Aorta (tissue), 5 donors: Measurements from ENCODE around the gene GJA4. TPM values are rescaled to one million over a fixed set of nuclear protein-coding genes. Genes with fewer than 3 reads are reported as not detected.
A peak's percentile ranks its signal among the peaks of the same experiment; 100 is the strongest.
"Not testable (repeated sequence)": the region's sequence is repeated elsewhere in the genome, so short reads cannot be mapped to it uniquely, and the experiment has no call there.

Experiments used
- ATAC-seq: fragments of 200-7000 bp; cut with Tn5 transposase; one replicate; pipeline ENCODE4 v1.9.1; 2022; ENCODE audit warnings: moderate library complexity; ENCODE audit not compliant: low FRiP score
- DNase-seq, 2 donors: peaks; one replicate each; pipeline ENCODE4 v3.0.0-alpha.2; 2020
- H3K27ac ChIP-seq, 2 donors: one replicate each; pipeline ENCODE4 v1.5.1; 2013; ENCODE audit warnings: low read length in 2 of 2, mild to moderate bottlenecking in 2 of 2, moderate library complexity in 2 of 2, control low read depth in 1 of 2, inconsistent platforms in 1 of 2, low read depth in 1 of 2
- H3K27me3 ChIP-seq, 2 donors: one replicate each; pipeline ENCODE4 v1.6.1; 2013; ENCODE audit warnings: control low read depth in 1 of 2, low read length in 1 of 2, mild to moderate bottlenecking in 1 of 2, moderate library complexity in 1 of 2; ENCODE audit not compliant: insufficient read depth in 2 of 2, control insufficient read depth in 1 of 2
- H3K36me3 ChIP-seq, 2 donors: one replicate each; pipeline ENCODE4 v1.6.1; 2013; ENCODE audit warnings: control low read depth in 1 of 2, low read length in 1 of 2, mild to moderate bottlenecking in 1 of 2; ENCODE audit not compliant: insufficient read depth in 2 of 2, control insufficient read depth in 1 of 2
- H3K4me1 ChIP-seq, 2 donors: one replicate each; pipeline ENCODE4 v1.6.1; 2013; ENCODE audit warnings: low read length in 2 of 2, control low read depth in 1 of 2, mild to moderate bottlenecking in 1 of 2, moderate library complexity in 1 of 2; ENCODE audit not compliant: insufficient read depth in 2 of 2, control insufficient read depth in 1 of 2
- H3K4me3 ChIP-seq, 2 donors: one replicate each; pipeline ENCODE4 v1.5.1; 2013; ENCODE audit warnings: low read length in 2 of 2, control low read depth in 1 of 2, mild to moderate bottlenecking in 1 of 2
- H3K9me3 ChIP-seq: one replicate; pipeline ENCODE4 v1.6.1; 2013; ENCODE audit warnings: mild to moderate bottlenecking, low read length; ENCODE audit not compliant: control insufficient read depth
- WGBS, 2 donors: extraction: QIAGEN DNeasy Blood & Tissue Kit; methylation state at CpG; one replicate each; pipeline ENCODE4 v1.1.7; 2013; 5-methylcytosine and 5-hydroxymethylcytosine counted together
- intact Hi-C, 2 donors: fragments of 100-400 bp; cut with DNase I; formaldehyde crosslinking; loops; one replicate each; pipeline versions ENCODE4 v1.14.2 to v1.15.0; 2022
- polyA plus RNA-seq, 2 donors: library from polyadenylated mRNA; stranded (reverse); fragments of 200-250 nt; gene quantifications; one replicate each; pipeline ENCODE4 v1.2.3, GENCODE V29; 2013
- total RNA-seq, 2 donors: library from RNA; stranded (reverse); fragmentation: NEBNext Ultra II Directional; extraction: Animal tissue kit (Norgen Biotek cat#: 25700); gene quantifications; one replicate each; pipeline ENCODE4 v1.2.1, GENCODE V29; 2021
- donor health status: healthy with polysubstance abuse.
- donor health status: Bipolar disorder and iron deficiency.
- donor health status: DM: no; HTN: no; CAD: no.
- donor health status: DM: no; HTN: no; CAD: no.
- donor health status: DM: yes; HTN: yes; CAD: no.

The GJA4 gene
- total and polyA plus RNA-seq, 4 donors: 21.0 to 72.2 (median 47.3) TPM

GRCh38 chr1:34761776-34762307 lies 31.0 kb upstream of the GJA4 start:
- WGBS, 2 donors: 89 to 92% methylated on average over 13 of the region's 13 CpGs
- Histone ChIP-seq H3K36me3 (no peaks in the 10 kb centered on the region), H3K27ac (no peak overlapping the region), H3K27me3 (no peaks in the 10 kb centered on the region), H3K4me1 (no peaks in the 10 kb centered on the region), H3K4me3 (no peak overlapping the region), H3K9me3 (no peaks in the 10 kb centered on the region)
- ATAC-seq: no peak
- DNase-seq: peak in 1 of 2 donors; percentile 55
- intact Hi-C loops: no loop called here

DNA sequence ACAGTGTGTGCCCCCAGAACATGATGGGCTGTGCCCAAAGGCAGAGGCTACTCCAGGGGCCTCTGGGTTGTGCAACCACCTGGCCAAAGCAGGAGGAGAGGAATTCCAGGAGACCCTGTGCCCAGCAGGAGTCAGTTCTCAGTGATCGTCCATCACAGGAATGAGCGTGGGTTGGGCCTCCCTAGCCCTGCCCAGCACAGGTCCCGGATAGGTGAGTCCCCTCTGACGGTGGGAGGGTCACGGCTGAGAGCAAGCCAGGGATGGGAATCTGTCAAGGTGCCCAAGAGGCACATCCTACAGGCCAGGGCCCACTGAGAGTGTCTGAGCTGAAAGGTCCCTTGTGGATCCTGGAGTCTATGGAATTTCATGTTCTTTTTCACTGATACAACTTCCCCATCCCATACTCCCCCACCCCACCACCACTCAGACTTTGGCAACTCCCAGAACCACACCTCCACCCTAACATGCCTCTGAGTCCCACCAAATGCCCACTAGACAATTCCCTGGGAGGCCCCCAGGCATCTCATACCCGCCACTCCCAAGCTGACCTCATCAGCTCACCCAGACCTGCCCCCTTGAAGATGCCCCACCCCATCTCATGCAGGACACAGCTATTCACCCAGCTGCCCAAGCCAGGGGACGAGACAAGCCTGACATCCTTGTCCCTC lies 30.2 kb upstream of the GJA4 start:
- no peak overlapping the region for H3K27ac ChIP-seq
- no peaks in the 10 kb centered on the region for H3K27me3 ChIP-seq
- DNase-seq (no peak), ATAC-seq (no peak)
- intact Hi-C loops: no loop called here
- WGBS, 2 donors: 60 to 63% methylated on average over 7 of the region's 7 CpGs
- no peaks in the 10 kb centered on the region for H3K4me1 ChIP-seq
- no peaks in the 10 kb centered on the region for H3K9me3 ChIP-seq
- H3K36me3 ChIP-seq: no peaks in the 10 kb centered on the region
- no peak overlapping the region for H3K4me3 ChIP-seq

GRCh38 chr1:34763142-34763781 lies 29.5 kb upstream of the GJA4 start:
- no peaks in the 10 kb centered on the region for H3K36me3 ChIP-seq
- ATAC-seq: no peak
- WGBS, 2 donors: 49 to 51% methylated on average over 8 of the region's 8 CpGs
- no peak overlapping the region for H3K27ac ChIP-seq
- no peaks in the 10 kb centered on the region for H3K4me1 ChIP-seq
- H3K27me3 ChIP-seq: no peaks in the 10 kb centered on the region
- no peak overlapping the region for H3K4me3 ChIP-seq
- intact Hi-C loops: no loop called here
- H3K9me3 ChIP-seq: no peaks in the 10 kb centered on the region
- DNase-seq: no peak

DNA sequence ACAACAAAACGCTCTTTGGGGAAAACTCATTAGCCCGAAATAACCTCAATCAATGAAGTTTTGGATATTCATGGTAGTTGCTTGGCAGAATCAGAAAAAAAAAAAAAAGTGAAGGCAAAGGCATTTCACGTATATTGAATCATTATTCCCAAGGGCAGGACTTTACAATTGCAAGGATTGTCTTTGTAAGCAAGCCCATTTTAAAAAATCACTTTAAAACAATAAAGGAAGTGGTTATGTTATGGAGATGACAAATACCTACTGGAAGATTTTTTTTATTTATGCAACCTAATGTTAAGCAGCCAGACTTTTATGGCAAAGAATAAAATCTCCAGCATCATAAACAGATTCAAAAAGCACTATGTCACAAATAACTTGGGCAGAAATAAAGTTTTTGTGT lies 23.9 kb upstream of the GJA4 start:
- H3K4me1 ChIP-seq: no peaks in the 10 kb centered on the region
- DNase-seq (no peak), ATAC-seq (no peak)
- no peaks in the 10 kb centered on the region for H3K36me3 ChIP-seq
- 71 to 72% methylated on average over 3 of the region's 3 CpGs for WGBS, 2 donors
- intact Hi-C loops: no loop called here
- H3K27me3 ChIP-seq: no peaks in the 10 kb centered on the region
- H3K27ac ChIP-seq: no peak overlapping the region
- H3K9me3 ChIP-seq: no peaks in the 10 kb centered on the region
- H3K4me3 ChIP-seq: no peak overlapping the region

DNA sequence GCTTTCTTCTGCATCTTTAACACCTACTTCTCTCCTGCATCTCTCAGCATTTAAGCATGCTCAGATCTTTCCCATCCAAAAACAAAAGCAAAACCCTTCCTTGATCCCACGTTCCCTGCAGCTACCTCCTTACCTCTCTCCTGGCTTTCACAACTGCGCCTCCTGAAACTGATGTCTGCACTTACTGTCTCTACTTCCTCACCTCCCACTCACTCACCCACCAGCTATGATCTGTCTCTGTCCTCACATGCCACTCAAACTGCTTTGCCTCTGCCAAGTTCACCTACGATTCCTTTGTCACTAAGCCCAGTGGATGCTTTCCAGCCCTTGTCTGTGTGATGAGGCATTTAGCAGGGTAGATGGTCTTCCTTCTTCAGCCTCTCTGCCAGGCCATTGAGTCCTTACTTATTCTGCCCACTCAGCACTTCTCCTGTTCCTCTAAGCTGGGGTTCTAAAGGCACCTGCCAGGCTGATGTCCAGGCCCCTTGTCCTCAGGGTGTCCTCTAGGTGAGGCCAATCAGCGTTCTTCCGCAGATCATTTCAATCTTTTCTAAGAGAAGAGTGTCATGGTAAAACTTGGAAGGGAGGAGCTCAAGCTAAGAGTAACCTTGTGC lies 21.8 kb upstream of the GJA4 start:
- Histone ChIP-seq H3K27me3 (no peaks in the 10 kb centered on the region), H3K9me3 (no peaks in the 10 kb centered on the region), H3K36me3 (no peaks in the 10 kb centered on the region), H3K4me3 (no peak overlapping the region), H3K4me1 (no peaks in the 10 kb centered on the region), H3K27ac (no peak overlapping the region)
- ATAC-seq (no peak), DNase-seq (no peak)
- WGBS, 2 donors: 85 to 89% methylated on average over 5 of the region's 5 CpGs
- intact Hi-C loops: no loop called here

DNA sequence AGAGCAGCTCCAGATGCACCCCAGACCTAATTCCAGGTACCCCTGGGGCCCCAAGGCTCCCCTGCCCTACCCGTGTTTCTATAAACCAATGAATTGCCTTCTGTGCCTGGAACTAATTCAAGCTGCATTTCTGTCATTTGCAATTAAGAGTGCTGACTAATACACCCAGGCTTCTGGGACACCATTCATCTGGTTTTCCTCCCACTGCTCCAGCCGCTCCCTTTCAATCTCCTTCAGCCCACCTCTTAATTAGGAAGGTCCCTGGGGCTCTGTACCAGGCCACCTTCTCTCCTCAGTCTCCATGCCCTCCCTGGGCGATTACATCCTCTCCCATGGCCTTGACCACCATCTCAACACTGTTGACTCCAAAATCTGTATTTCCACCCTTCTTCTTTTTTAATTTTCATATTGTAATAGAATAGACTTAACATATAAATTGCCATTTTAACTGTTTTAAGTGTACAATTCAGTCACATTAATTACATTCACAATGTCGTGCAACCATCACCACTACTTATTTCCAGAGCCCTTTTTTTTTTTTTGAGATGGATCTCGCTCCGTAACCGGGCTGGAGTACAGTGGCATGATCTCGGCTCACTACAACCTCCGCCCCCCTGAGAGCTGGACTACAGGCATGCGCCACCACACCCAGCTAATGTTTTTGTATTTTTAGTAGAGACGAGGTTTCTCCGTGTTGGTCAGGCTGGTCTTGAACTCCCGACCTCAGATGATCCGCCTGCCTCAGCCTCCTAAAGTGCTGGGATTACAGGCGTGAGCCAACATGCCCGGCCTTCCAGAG lies 21.0 kb upstream of the GJA4 start:
- DNase-seq: no peak
- WGBS, 2 donors: 86 to 87% methylated on average over 16 of the region's 16 CpGs
- intact Hi-C loops: no loop called here

GRCh38 chr1:34773114-34773513 lies 19.7 kb upstream of the GJA4 start:
- DNase-seq, ATAC-seq, H3K4me1 ChIP-seq, H3K4me3 ChIP-seq, H3K9me3 ChIP-seq, intact Hi-C loops, H3K27ac ChIP-seq, H3K27me3 ChIP-seq, H3K36me3 ChIP-seq: not testable (repeated sequence)
- WGBS, 2 donors: 85 to 94% methylated on average over 4 of the region's 4 CpGs

More for the DNA sequence above, 21.0 kb upstream of the GJA4 start:
- H3K4me3 ChIP-seq: no peak overlapping the region
- no peaks in the 10 kb centered on the region for H3K9me3 ChIP-seq
- no peak overlapping the region for H3K27ac ChIP-seq
- H3K36me3 ChIP-seq: no peaks in the 10 kb centered on the region
- H3K4me1 ChIP-seq: no peaks in the 10 kb centered on the region
- no peak for ATAC-seq
- H3K27me3 ChIP-seq: no peaks in the 10 kb centered on the region

GRCh38 chr1:34774957-34775356 lies 17.8 kb upstream of the GJA4 start:
- Histone ChIP-seq H3K27ac (no peak overlapping the region), H3K4me1 (no peaks in the 10 kb centered on the region), H3K4me3 (no peak overlapping the region), H3K27me3 (no peaks in the 10 kb centered on the region), H3K9me3 (no peaks in the 10 kb centered on the region), H3K36me3 (no peaks in the 10 kb centered on the region)
- WGBS, 2 donors: 55 to 73% methylated on average over 8 of the region's 8 CpGs
- ATAC-seq: no peak
- peak in 1 of 2 donors; percentile 13 for DNase-seq
- intact Hi-C loops: no loop called here
